ENCODE data around the gene NRL.

- TF ChIP-seq EZH2 (IDR thresholded peaks at IDR 0.05) (no peak), EZH2phosphoT487 (IDR thresholded peaks at IDR 0.05) (no peak), CTCF (IDR thresholded peaks at IDR 0.05) (no peak)
These were observed 14.4 kb downstream of the NRL start for GRCh38 chr14:24100197-24100981.
